Fibroblast of skin of right quadriceps (primary cell): ENCODE measurements around the gene HOXC13.

Experiments used
- DNase-seq: peaks from one replicate; pipeline ENCODE4 v3.0.0-alpha.2; 2013

The HOXC13 gene

DNA sequence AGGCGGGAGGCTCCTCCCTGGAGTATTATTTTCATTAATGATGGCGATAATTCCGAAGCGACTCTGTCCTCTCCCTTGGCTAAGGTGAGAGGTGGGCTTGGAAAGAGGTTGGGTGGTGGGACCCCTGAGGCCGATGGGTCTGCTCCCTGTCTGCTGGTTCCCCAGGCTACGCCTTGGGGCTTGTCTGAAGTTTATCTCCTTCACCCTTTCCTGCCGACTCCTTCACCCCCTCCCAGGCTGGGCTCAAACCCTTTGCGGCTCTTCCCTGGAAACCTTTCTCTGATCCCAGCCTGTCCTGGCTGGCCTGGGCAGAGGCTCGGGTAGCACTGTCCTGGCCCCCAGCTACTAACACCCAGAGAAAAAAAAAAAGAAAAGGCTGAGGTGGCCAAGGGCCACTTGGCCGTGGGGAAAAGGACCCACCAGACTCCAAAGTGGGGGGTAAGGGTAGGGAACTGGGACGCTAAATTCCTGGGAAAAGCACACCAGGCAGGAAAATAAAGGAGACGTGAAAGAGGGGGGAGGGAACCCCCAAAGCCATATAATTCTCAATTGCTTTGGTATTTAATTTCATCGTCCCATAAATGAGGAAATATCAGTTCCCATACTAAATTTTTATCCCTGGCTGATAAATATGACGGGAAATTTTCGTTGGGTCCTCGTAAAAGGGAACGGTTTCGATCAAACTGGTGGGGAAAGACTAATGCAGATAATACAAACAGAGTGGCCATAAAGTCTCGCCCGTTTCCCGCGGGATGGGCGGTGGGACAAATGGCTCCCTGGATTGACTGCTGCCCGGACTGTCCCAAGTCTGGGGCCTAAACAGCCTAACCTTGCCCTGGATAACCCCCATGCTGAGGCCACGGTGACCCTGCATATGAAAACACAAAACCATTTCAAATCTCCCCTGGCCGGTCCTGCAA is 44.3 kb downstream of the HOXC13 start:
- DNase-seq: no peak

DNA sequence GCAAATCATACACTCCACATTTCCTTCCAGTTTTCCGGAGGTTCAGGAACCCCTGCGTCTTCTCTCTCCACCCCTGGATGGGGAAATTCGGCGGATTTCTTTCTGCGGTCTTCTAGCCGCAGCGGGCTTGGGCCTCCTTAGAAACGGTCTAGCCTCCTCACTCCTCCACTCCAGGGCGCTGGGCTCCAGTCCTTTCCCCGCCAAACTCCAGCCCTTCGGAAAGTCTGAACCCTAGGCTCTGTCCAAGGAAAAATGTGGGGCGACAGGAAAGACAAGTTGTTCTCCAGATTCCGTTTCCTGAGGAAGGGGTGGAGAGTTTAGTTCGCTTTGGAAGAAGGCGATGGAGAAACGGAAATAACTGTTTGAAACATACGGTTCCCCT is 44.9 kb downstream of the HOXC13 start:
- DNase-seq: no peak

DNA sequence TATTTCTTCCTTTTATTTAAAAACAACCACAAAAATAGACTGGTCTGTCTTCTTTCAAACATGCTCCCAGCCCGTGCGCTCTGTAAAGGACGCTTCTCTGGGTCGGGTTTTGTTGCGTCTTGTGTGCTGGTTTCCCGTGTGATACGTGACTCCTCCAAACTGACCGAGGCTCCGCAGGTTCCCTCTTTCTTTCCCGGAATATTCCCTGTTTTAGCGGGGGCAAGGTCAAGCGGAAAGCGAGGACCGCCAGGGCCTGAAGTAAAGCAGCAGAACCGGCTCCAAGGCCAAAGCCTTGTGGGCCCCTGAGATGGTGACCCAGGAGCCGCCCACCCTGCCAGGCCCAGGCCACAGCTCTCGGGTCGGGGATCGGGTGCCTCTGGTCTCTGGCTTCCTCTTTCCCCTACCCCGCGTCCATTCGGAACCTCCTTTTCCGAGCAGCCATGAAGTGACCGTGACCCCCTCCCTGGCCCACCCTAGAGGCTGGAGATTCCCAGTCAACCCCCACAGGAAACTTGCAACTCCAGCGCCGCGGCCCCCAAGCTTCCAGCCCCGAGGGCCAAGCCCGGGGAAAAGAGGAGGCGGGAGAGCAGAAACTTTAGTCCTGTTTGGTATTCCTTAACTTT is 45.4 kb downstream of the HOXC13 start:
- DNase-seq: peak; percentile 60

DNA sequence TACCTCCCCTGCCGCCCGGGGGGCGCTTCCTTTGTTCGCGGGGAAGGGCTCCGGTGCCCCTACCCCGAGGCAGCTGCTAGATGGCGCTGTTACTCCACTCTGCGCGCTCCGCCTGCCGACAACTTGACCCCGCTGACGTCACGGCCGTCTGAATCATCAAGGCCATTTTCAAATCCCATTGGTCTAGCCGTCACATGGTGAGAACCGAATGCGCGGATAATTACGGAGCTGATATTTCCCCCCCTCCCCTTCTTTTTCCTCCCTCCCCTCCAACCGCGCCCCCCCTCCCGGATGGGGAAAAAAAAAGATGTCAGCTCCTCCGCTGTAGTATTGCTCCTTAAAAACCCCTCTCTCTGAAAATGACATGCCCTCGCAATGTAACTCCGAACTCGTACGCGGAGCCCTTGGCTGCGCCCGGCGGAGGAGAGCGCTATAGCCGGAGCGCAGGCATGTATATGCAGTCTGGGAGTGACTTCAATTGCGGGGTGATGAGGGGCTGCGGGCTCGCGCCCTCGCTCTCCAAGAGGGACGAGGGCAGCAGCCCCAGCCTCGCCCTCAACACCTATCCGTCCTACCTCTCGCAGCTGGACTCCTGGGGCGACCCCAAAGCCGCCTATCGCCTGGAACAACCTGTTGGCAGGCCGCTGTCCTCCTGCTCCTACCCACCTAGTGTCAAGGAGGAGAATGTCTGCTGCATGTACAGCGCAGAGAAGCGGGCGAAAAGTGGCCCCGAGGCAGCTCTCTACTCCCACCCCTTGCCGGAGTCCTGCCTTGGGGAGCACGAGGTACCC is 46.5 kb downstream of the HOXC13 start, which contains the start of gene HOXC10:
Gene HOXC10, plus strand, starts transcription at position 246 of the 791 bp plus-strand sequence. Its CDS starts 114 bp downstream, at position 360.
- peak; percentile 99 for DNase-seq

DNA sequence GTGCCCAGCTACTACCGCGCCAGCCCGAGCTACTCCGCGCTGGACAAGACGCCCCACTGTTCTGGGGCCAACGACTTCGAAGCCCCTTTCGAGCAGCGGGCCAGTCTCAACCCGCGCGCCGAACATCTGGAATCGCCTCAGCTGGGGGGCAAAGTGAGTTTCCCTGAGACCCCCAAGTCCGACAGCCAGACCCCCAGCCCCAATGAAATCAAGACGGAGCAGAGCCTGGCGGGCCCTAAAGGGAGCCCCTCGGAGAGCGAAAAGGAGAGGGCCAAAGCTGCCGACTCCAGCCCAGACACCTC is 47.0 kb downstream of the HOXC13 start:
- DNase-seq: no peak

DNA sequence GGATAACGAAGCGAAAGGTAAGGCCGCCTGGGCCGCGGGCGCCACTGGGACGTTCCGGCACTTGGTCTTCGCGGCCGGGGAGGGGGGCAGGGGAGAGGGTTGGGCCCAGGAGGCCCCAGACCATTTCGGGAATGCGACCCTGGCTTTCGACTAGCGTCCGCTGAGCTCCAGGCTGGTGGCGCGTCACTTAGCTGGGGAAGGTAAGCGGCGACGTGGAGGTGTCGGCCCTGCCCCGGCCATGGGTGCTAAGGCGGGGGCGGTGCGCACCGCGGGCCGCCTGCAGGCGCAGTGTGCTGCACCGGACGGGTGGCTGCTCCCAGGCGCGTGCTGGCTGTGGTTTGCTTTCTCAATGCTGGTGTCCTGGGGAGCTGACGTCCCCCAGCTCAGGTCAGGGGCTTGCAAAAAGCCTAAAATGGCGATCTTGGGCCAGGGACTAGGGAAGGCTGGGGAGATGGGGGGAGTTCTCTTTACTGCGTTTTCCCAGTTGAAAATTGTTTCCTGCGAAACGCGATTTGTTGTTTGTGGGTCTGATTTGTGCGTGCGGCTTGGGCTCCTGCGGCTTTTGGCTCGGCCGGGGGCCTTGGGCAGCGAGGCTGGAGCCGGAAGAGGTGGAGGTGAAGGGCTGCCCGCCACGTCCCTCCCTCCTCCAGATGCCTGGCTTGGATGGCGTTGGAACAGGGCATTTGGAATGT is 47.5 kb downstream of the HOXC13 start:
- DNase-seq: no peak

DNA sequence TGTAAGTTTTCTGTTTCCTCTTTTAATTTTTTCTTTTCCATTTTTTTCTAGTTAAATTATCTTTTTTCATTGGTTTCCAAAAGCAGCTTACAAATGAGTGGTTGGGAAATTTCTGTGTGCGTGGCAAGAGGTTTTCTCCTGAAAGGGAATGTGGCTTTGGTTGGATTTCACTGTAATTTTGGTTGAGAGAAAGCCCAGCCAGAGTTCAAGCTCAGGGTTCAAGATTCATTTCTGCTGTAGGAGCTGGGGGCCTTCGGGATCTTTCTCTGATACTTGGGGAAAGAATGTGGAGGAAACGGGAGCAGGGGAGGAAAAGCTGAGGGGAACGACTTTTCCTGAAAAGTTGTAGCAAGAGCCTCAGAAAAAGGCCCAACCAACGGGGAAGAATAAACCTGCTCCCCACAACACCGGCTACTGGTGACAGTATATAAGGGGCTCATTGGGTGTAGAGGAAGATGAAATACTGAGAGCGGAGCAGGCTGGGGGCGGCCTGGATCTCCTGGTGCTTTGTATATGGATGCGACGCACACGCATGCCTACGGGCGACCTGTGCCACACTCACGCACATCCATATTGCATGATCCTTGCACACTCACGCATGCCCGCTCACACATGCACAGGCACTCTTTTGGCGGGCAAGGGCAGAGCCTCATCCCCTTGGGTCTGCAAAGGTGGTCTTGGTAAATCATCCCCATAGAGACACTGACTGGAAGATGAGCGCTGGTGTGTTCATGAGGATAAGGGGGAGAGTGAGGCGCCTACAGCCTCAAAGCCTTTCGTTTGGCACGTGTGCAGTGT is 48.3 kb downstream of the HOXC13 start:
- DNase-seq: no peak

DNA sequence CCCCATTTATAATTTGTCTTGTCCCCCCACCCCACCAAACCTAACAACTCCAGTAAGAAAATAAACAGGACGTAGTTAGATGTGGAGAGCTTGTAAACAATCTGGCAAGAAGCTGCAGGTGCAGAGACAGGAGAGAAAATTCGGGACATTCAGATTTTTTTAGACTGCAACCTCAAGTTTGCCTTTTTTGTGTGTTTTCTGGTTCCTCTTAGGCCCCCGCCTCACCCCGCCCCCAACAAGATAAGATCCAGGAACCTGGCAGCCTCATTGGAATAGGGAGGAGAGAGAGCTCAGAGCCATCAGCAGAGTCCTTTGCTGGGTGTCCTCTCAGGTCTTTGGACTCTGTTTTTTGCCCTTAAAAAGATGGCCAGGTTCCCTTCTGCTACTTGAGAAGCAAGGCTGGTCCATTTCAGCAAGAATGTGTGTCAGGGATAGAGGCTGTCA is 49.2 kb downstream of the HOXC13 start:
- no peak for DNase-seq

DNA sequence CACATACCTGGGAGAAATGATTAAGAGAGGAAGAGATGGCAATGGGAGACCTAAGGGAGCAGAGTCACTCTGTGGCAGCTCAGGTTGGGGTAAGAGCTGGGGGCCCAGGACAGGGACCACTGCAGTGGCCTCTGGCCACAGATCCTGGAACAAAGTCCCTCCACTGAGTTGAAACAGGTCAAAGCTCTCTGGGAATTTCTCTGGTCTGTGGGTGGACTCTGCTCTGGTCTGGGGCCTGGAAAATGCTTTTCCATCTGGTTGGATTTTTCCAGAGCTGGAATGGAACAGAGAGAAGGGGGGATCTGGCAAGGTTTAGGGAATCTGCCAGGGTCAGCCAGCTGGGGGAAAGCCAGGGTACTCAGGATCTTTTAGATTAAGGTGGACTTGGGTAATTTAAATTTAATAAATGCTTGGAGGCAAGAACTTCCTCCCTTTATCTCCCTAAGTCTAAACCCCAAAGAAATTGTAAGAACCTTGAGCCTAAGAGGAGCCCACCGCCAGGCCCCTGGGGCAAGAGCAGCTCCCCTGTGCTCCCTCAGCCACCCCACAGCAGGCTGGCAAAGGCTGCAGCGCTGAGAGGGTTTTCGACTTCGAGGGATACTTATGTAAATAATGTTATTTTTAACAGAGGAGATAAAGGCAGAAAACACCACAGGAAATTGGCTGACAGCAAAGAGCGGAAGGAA is 50.1 kb downstream of the HOXC13 start:
- DNase-seq: no peak

DNA sequence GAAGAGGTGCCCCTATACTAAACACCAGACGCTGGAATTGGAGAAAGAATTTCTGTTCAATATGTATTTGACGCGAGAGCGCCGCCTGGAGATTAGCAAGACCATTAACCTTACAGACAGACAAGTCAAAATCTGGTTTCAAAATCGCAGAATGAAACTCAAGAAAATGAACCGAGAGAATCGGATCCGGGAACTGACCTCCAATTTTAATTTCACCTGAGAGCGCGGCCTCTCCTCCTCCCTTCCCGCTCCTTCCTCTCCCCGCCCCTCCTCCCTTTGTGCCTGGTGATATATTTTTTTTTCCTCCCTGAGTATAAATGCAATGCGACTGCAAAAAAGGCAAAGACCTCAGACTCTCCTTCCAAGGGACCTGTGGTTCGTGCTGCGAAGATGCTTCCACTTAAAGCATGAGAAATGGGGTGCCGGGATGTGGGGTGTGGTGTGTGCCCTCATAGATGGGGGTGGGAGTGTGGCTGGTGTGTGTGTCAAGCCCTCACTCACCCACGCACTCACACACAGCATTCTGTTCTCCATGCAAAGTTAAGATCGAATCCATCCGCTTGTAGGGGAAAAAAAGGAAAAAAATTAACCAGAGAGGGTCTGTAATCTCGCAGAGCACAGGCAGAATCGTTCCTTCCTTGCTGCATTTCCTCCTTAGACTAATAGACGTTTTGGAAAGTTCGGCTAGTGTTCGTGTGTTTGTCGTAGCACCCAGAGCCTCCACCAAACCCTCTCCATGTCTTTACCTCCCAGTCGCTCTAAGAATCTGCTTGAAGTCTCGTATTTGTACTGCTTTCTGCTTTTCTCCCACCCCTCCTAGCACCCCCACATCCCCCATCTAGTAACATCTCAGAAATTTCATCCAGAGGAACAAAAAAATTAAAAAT is 50.8 kb downstream of the HOXC13 start:
- peak; percentile 89 for DNase-seq

DNA sequence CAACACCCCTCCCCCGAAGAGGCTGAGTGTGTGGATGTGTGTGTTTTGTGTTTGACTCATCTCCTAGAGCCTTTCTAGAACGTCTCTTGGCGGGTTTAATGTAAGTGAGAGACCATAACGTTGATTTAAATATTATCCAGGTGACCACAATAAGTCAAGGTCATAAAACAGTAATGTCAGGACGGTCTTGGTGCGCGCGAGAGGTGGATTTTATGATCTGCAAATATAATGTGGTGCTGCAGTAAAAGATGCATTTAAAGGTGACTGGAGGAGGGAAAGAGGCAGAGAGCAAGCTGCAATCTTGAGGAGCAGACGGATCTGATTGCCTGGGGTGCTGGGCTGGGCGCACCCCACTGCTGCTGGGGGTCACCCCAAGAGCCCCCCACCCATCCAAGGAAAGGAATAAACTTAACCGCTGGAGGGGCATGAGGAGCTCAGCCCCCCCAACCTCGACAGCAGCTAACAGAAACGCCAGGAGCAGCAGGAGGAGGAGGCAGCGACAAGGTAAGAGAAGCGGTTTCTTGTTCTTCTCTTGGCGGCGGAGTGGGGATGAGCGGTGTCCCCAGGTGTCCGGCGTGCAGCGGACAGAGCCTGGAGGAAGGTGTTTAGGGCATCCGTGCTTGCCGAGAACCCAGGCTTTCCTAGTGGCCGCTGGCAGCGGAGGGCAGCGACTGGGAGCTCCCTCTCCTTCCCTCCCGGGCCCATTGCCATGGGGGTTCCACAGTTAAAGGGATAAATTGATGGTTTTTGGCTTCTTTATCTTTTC is 51.9 kb downstream of the HOXC13 start:
- peak; percentile 87 for DNase-seq

DNA sequence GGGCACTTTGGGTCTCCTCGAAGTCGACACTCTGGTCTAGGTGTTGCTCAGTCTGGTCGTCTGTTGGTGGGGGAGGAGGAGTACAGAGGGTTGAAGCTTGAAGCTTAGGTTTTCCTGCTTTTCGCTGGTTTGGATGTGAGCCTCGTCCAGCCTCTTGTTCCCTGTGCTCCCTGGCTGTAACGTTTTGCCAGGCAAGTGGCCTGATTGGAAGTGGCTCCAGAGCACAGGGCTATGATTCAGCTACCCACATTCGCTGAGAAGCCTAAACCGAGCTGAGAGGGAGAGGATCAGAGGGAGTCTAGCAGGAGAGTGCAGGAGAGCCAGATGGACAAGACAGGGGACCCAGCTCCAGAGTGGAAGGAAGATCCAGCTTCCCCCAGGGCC is 52.4 kb downstream of the HOXC13 start:
- peak; percentile 83 for DNase-seq

DNA sequence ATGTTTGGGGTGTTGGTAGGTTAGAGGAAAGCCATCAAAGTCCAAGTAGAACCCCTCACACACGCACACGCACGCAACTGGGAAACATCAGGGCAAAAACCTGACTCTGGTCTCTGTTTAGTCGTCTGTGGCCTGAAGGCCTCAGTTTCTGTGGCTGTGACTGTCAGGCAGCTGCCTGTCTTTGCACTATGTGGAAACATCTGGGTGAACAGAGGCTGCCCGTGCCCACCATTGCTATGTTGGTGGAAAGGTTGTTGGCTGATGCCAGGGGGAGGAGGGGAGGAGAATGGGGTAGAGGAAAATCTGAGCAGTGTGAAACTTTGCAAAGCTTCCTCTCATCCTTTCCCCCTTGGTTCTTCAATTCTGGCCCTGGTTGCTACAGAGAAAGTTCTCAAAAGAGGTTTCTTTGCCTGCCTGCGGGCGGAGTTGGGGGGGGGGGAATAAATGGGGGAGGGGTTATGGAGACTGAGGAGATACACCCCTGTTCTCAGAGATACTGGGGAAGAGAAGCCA is 53.8 kb downstream of the HOXC13 start:
- DNase-seq: no peak

DNA sequence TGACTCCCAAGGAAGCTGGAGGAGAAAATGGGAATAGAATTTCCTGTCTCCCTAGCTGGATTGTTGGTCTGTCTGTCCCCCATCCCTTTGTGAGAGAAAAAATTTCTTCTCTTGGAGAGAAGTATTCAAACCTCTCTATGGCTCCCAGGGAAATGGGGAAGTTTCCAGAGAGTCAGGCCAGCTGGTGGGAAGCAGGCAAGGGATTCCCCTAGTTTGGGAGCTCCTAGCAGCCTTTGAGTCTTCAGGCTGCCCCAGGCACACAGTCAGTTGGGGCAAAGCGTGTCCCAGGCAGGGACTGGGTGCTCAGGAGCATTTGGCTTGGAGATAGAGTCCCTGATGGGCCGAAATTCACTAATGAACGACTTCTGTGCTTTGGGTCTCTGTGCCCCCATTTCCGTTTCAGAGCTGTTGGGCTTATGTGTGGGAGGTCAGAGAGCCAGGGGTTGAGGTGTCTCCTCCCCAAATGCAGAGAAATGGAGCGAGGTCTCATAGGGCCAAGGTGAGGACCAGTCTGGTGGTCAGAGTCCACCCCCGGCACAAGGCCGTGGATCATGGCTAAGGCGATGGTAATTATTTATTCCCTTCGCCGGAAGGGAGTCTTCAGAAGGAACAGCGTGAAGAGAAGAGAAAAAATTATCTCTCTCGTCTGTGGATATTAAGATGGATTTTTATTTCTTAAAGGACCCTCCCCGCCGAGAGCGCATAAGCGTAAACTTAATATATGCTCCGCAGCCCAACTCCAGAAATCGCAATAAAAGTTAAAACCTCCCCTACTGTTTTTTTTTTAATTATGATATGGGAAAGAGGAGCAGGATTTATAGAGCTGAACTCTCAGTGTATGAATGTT is 54.8 kb downstream of the HOXC13 start:
- DNase-seq: no peak

DNA sequence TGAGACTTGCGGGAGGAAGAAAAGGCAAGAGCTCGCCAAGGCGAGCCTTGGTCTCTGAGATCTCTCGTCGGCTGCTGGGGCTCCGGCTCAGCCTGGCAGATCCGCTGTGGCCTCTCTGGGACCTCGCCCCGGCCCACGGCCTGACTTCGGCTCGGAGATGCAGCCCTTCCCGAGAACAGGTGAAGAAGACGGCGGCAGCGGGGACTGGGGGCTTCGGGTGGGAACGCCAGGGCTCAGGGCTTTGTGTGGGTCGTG is 55.3 kb downstream of the HOXC13 start:
- DNase-seq: no peak

DNA sequence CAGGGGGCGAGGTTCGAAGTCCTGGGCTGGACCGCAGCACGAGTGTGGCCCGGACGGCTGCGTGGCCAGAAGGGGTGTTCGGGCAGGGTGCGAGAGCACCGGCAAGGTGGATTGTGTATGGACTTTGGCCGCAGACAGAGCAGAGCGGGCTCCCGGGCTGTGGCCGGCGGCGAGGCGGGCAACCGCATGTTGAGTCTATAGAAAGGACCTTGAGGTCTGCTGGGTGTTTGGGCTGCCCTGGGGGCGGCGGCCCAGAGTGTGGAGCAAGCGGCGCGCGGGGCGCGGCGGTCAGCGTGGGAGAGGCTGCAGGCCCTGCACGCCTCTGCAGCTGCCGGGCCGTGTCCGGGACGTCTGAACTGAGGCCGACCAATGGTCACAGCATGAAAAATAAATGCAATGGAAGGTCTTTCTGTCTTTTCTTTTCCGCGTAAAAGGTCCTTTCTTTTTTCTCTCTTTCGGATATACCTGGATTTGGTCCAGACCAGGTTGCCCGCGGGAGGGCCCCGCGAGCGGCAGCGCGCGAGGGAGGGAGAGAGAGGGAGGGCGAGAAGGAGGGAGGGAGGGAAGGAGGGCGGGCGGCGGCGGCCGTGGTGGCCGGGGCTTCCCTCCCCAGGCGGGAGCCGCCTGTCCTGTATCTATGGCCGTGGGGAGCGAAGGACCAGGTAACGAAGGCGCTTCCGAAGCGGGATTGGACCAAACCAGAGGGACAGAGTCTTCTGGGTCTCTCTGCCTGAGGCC is 55.8 kb downstream of the HOXC13 start:
- DNase-seq: no peak

DNA sequence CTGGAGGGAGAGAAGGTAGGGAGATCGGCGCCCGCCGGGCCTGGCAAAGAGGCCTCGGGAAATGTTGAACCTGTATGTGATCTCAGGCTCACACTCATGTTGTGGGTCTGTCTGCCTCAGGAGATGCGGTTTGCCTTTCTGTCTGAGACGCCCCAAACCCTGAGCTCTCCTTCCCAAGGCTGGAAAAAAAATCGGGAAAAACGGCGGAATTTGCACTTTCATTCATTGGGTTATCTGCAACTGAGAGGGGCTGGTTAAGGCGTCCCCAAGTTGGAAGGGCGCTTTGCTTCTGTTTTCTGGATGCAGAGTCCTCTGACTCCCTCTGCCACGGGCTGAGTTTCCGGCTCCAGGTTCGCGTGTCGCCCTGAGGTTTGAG is 56.4 kb downstream of the HOXC13 start:
- no peak for DNase-seq
